H9 (cell line): Measurements from ENCODE around the gene RNF8. TPM values are rescaled to one million over a fixed set of nuclear protein-coding genes. Genes with fewer than 3 reads are reported as not detected.

ENCODE experiments used
- DNase-seq: peaks from one replicate; pipeline ENCODE4 v3.0.0-alpha.2; 2017
- H2AFZ ChIP-seq: one replicate; pipeline ENCODE4 v1.6.1; 2013; ENCODE audit warnings: mild to moderate bottlenecking, low read length, control low read depth, moderate library complexity
- H2AK5ac ChIP-seq: 2 replicates; pipeline ENCODE4 v1.6.1; 2013; ENCODE audit warnings: low read length, control low read depth, mixed read lengths; ENCODE audit not compliant: insufficient read length
- H2BK120ac ChIP-seq: one replicate; pipeline ENCODE4 v1.6.1; 2013; ENCODE audit warnings: low read depth, mild to moderate bottlenecking, low read length, control low read depth, inconsistent platforms; ENCODE audit not compliant: poor library complexity, severe bottlenecking
- H2BK12ac ChIP-seq: 2 replicates; pipeline ENCODE4 v1.6.1; 2013; ENCODE audit warnings: low read length, control low read depth, mixed read lengths, low read depth; ENCODE audit not compliant: insufficient read length
- H2BK15ac ChIP-seq: 2 replicates; pipeline ENCODE4 v1.6.1; 2013; ENCODE audit warnings: low read depth, low read length, control low read depth
- H2BK20ac ChIP-seq: one replicate; pipeline ENCODE4 v1.6.1; 2013; ENCODE audit warnings: low read depth, mild to moderate bottlenecking, low read length, control low read depth, inconsistent platforms; ENCODE audit not compliant: poor library complexity, severe bottlenecking
- H2BK5ac ChIP-seq: 2 replicates; pipeline ENCODE4 v1.6.1; 2013; ENCODE audit warnings: low read length, control low read depth, mixed read lengths; ENCODE audit not compliant: insufficient read length
- H3K14ac ChIP-seq: 2 replicates; pipeline ENCODE4 v1.6.1; 2013; ENCODE audit warnings: low read length, control low read depth; ENCODE audit not compliant: insufficient read depth
- H3K18ac ChIP-seq: 2 replicates; pipeline ENCODE4 v1.6.1; 2013; ENCODE audit warnings: low read depth, mild to moderate bottlenecking, mixed read lengths, low read length, control low read depth; ENCODE audit not compliant: insufficient read length
- H3K23ac ChIP-seq: 2 replicates; pipeline ENCODE4 v1.6.1; 2013; ENCODE audit warnings: low read length, control low read depth, mixed read lengths, low read depth; ENCODE audit not compliant: insufficient read length
- H3K23me2 ChIP-seq: 2 replicates; pipeline ENCODE4 v1.6.1; 2013; ENCODE audit warnings: low read depth, mild to moderate bottlenecking, mixed read lengths, low read length, control low read depth; ENCODE audit not compliant: insufficient read length, poor library complexity, severe bottlenecking
- H3K27ac ChIP-seq: 2 replicates; pipeline ENCODE4 v1.5.1; 2013; ENCODE audit warnings: low read length, control low read depth, mixed read lengths, low read depth; ENCODE audit not compliant: insufficient read length
- H3K27me3 ChIP-seq: 2 replicates; pipeline ENCODE4 v1.6.1; 2013; ENCODE audit warnings: low read length, control low read depth, inconsistent platforms; ENCODE audit not compliant: insufficient read depth
- H3K4ac ChIP-seq: 2 replicates; pipeline ENCODE4 v1.6.1; 2013; ENCODE audit warnings: low read depth, mild to moderate bottlenecking, control low read depth, inconsistent platforms, low read length, moderate library complexity
- H3K4me1 ChIP-seq: 2 replicates; pipeline ENCODE4 v1.6.1; 2013; ENCODE audit warnings: low read length, control low read depth, inconsistent platforms; ENCODE audit not compliant: insufficient read depth
- H3K4me2 ChIP-seq: 2 replicates; pipeline ENCODE4 v1.6.1; 2013; ENCODE audit warnings: low read length, control low read depth, mixed read lengths; ENCODE audit not compliant: insufficient read length, insufficient read depth
- H3K56ac ChIP-seq: 2 replicates; pipeline ENCODE4 v1.6.1; 2013; ENCODE audit warnings: low read depth, mild to moderate bottlenecking, mixed read lengths, low read length, control low read depth; ENCODE audit not compliant: insufficient read length
- H3K79me1 ChIP-seq: 2 replicates; pipeline ENCODE4 v1.6.1; 2013; ENCODE audit warnings: low read depth, mild to moderate bottlenecking, moderate library complexity, low read length, control low read depth, inconsistent platforms; ENCODE audit not compliant: insufficient read depth, poor library complexity, severe bottlenecking
- H3K79me2 ChIP-seq: 2 replicates; pipeline ENCODE4 v1.6.1; 2013; ENCODE audit warnings: low read length, control low read depth, inconsistent platforms; ENCODE audit not compliant: insufficient read depth
- H3K9ac ChIP-seq: 2 replicates; pipeline ENCODE4 v1.6.1; 2013; ENCODE audit warnings: low read length, control low read depth, mixed read lengths; ENCODE audit not compliant: insufficient read length; ENCODE audit errors: extremely low read depth
- H3K9me3 ChIP-seq: one replicate; pipeline ENCODE4 v1.6.1; 2013; ENCODE audit warnings: low read depth, low read length, inconsistent platforms; ENCODE audit not compliant: control insufficient read depth
- H3T11ph ChIP-seq: one replicate; pipeline ENCODE4 v1.6.1; 2013; ENCODE audit warnings: mild to moderate bottlenecking, low read length, control low read depth, inconsistent platforms
- H4K20me1 ChIP-seq: one replicate; pipeline ENCODE4 v1.6.1; 2013; ENCODE audit not compliant: control insufficient read depth, insufficient read length, insufficient read depth
- H4K5ac ChIP-seq: 2 replicates; pipeline ENCODE4 v1.6.1; 2013; ENCODE audit warnings: low read depth, mild to moderate bottlenecking, mixed read lengths, low read length, control low read depth; ENCODE audit not compliant: insufficient read length
- H4K8ac ChIP-seq: replicated peaks from 2 replicates; pipeline ENCODE4 v1.6.1; 2013; ENCODE audit warnings: low read length, control low read depth, mixed read lengths, low read depth; ENCODE audit not compliant: insufficient read length
- H4K91ac ChIP-seq: 2 replicates; pipeline ENCODE4 v1.6.1; 2013; ENCODE audit warnings: low read depth, mild to moderate bottlenecking, moderate library complexity, mixed read lengths, low read length, control low read depth; ENCODE audit not compliant: insufficient read length
- H3K27ac Mint-ChIP-seq, 3 experiments: 2 replicates in 2 of 3; 3 replicates in 1 of 3; pipeline ENCODE4 v1.8.0; 2020 to 2021; ENCODE audit warnings: mixed read lengths in 3 of 3, mild to moderate bottlenecking in 1 of 3, moderate library complexity in 1 of 3
- H3K27me3 Mint-ChIP-seq: 2 replicates; pipeline ENCODE4 v1.8.0; 2021; ENCODE audit warnings: low read depth, mild to moderate bottlenecking, moderate library complexity, mixed read lengths
- H3K36me3 Mint-ChIP-seq, 3 experiments: 2 replicates in 2 of 3; 3 replicates in 1 of 3; pipeline ENCODE4 v1.8.0; 2020 to 2021; ENCODE audit warnings: low read depth in 3 of 3, mixed read lengths in 3 of 3; ENCODE audit not compliant: insufficient read depth in 1 of 3
- H3K4me1 Mint-ChIP-seq, 2 experiments: 2 replicates each; pipeline ENCODE4 v1.8.0; 2020; ENCODE audit warnings: mixed read lengths in 2 of 2
- H3K4me3 Mint-ChIP-seq, 2 experiments: 2 replicates in 1 of 2; 3 replicates in 1 of 2; pipeline ENCODE4 v1.8.0; 2020 to 2021; ENCODE audit warnings: mild to moderate bottlenecking in 2 of 2, mixed read lengths in 2 of 2, moderate library complexity in 1 of 2
- H3K9me3 Mint-ChIP-seq, 2 experiments: 2 replicates in 1 of 2; 3 replicates in 1 of 2; pipeline ENCODE4 v1.8.0; 2020; ENCODE audit warnings: mild to moderate bottlenecking in 2 of 2, mixed read lengths in 2 of 2, moderate library complexity in 1 of 2
- total RNA-seq: library from RNA; stranded (reverse); gene quantifications from 2 replicates; pipeline ENCODE4 v1.2.1, GENCODE V29; 2021
- TF ChIP-seq, protein P1 (sequence below): fragments of 200-600 bp; sonication (generic); conservative IDR thresholded peaks from 3 replicates; pipeline ENCODE4 v1.8.0; 2021; ENCODE audit warnings: antibody characterized with exemption, mild to moderate bottlenecking

Gene RNF8
- total RNA-seq, 1 experiment from 2014 or later: 34.7 TPM

GRCh38 chr6:37399131-37399530 lies 45.3 kb downstream of the RNF8 start:
- no peak overlapping the region for H3K56ac ChIP-seq
- H2BK120ac ChIP-seq: no peak overlapping the region
- H4K91ac ChIP-seq: no peak overlapping the region
- no peak for DNase-seq
- H3K23ac ChIP-seq: no peak overlapping the region
- Mint-ChIP-seq H3K4me3 (no peak overlapping the region), H3K4me1 (no peaks in the 10 kb centered on the region), H3K36me3 (no peaks in the 10 kb centered on the region; a peak in 1 of 7 replicates), H3K27me3 (peaks cover 19% of the 10 kb centered on the region), H3K9me3 (no peaks in the 10 kb centered on the region), H3K27ac (no peak overlapping the region)
- H3K23me2 ChIP-seq: no peaks in the 10 kb centered on the region
- H3K18ac ChIP-seq: no peak overlapping the region
- H3K9me3 ChIP-seq: no peaks in the 10 kb centered on the region
- no peaks in the 10 kb centered on the region for H4K20me1 ChIP-seq
- no peak overlapping the region for H3K4ac ChIP-seq
- no peak overlapping the region for H3K14ac ChIP-seq
- H3K79me2 ChIP-seq: no peaks in the 10 kb centered on the region
- no peak overlapping the region for H4K5ac ChIP-seq
- H3K27me3 ChIP-seq: no peaks in the 10 kb centered on the region
- no peak overlapping the region for H2BK20ac ChIP-seq
- no peak overlapping the region for H2BK15ac ChIP-seq
- no peak overlapping the region for H3K9ac ChIP-seq
- no peak overlapping the region for H3K4me2 ChIP-seq
- no peak overlapping the region for H4K8ac ChIP-seq
- no peak overlapping the region for H2BK12ac ChIP-seq
- H2BK5ac ChIP-seq: no peak overlapping the region
- no peak overlapping the region for H3T11ph ChIP-seq
- H3K4me1 ChIP-seq: no peaks in the 10 kb centered on the region
- H3K27ac ChIP-seq: no peak overlapping the region
- H2AK5ac ChIP-seq: no peak overlapping the region
- TF ChIP-seq, protein P1, sequence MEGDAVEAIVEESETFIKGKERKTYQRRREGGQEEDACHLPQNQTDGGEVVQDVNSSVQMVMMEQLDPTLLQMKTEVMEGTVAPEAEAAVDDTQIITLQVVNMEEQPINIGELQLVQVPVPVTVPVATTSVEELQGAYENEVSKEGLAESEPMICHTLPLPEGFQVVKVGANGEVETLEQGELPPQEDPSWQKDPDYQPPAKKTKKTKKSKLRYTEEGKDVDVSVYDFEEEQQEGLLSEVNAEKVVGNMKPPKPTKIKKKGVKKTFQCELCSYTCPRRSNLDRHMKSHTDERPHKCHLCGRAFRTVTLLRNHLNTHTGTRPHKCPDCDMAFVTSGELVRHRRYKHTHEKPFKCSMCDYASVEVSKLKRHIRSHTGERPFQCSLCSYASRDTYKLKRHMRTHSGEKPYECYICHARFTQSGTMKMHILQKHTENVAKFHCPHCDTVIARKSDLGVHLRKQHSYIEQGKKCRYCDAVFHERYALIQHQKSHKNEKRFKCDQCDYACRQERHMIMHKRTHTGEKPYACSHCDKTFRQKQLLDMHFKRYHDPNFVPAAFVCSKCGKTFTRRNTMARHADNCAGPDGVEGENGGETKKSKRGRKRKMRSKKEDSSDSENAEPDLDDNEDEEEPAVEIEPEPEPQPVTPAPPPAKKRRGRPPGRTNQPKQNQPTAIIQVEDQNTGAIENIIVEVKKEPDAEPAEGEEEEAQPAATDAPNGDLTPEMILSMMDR: no peak
- no peak overlapping the region for H2AFZ ChIP-seq
- no peaks in the 10 kb centered on the region for H3K79me1 ChIP-seq
